GM10266 (cell line): Measurements from ENCODE around the gene PTCD1.
"Not testable (repeated sequence)": the region's sequence is repeated elsewhere in the genome, so short reads cannot be mapped to it uniquely, and the experiment has no call there.

ENCODE experiments used
- DNase-seq: peaks from one replicate; pipeline ENCODE4 v3.0.0; 2012; ENCODE audit errors: extremely low spot score
- TF ChIP-seq, protein P1 (sequence below): IDR thresholded peaks from 2 replicates; pipeline ENCODE4 v1.5.1; 2012; ENCODE audit warnings: mild to moderate bottlenecking, low read depth; ENCODE audit not compliant: control insufficient read depth, insufficient read depth; ENCODE audit errors: missing control alignments

The PTCD1 gene

DNA sequence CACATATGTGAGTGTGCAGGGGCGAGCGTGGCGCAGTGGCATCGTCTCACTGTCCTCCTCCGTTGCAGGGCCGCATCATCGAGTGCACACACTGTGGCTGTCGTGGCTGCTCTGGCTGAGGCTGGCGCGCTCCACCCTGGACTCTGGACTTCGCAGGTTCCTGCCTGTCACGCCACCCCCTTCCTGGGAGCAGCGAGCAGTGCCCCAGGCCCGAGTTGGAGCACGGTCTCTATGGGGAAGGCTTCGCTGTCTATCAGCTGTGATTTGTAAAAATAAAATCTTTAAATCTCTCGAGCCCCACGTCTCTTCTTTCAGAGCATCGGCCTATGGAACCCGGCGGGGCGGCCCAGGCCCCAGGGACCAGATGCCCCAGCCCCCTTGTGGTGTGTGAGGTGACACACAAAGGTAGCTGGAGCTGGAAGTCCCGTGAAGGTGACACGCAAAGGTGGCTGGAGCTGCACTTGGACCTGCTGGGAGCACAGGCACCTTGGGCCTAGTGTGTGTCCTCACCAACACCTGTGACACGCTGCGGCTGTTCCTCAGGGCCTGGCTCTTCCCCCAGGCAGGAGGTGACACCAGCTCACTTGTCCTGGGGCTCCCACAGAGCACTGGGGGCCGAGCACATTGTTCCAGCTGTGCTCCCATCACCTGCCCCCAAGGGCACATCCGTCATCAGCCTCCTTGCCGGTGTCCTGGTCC lies 19.1 kb downstream of the PTCD1 start:
- TF ChIP-seq, protein P1, sequence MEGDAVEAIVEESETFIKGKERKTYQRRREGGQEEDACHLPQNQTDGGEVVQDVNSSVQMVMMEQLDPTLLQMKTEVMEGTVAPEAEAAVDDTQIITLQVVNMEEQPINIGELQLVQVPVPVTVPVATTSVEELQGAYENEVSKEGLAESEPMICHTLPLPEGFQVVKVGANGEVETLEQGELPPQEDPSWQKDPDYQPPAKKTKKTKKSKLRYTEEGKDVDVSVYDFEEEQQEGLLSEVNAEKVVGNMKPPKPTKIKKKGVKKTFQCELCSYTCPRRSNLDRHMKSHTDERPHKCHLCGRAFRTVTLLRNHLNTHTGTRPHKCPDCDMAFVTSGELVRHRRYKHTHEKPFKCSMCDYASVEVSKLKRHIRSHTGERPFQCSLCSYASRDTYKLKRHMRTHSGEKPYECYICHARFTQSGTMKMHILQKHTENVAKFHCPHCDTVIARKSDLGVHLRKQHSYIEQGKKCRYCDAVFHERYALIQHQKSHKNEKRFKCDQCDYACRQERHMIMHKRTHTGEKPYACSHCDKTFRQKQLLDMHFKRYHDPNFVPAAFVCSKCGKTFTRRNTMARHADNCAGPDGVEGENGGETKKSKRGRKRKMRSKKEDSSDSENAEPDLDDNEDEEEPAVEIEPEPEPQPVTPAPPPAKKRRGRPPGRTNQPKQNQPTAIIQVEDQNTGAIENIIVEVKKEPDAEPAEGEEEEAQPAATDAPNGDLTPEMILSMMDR, result no peak

DNA sequence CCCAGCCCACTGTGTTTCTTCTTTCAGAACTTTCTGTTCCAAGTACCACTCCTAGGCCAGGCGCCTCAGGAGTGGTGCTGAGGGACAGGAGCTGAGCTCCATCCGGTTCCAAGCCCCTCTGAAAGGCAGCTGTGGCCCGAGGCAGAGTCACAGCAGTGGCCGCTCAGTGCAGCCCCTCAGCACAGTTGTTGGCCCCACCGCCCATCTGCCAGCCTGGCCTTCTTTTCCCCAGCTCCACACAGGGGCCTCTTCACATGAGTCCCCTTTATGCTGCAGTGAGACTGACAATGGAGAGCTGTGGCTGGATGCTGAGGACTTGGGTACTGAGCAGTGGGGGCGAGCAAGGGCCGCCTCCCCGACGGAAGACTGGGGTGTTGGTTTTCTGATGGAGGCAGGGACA lies 20.3 kb downstream of the PTCD1 start:
- TF ChIP-seq, protein P1, result no peak
- DNase-seq, result no peak

More for the DNA sequence above, 19.1 kb downstream of the PTCD1 start:
- no peak for DNase-seq

DNA sequence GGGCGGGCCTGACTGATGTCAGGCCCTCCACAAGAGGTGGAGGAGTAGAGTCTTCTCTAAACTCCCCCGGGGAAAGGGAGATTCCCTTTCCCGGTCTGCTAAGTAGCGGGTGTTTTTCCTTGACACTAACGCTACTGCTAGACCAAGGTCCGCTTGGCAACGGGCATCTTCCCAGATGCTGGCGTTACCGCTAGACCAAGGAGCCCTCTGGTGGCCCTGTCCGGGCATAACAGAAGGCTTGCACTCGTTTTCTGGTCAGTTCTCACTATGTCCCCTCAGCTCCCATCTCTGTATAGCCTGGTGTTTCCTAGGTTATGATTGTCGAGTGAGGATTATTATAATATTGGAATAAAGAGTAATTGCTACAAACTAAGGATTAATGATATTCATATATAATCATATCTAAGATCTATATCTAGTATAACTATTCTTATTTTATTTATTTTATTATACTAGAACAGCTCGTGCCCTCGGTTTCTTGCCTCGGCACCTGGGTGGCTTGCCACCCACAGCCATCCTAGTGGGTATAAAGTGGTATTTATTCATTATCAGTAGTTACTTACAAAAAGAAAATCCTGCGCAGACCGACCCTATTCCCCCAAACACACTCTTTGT lies 23.0 kb downstream of the PTCD1 start:
- TF ChIP-seq, protein P1, result peak; percentile 43
- DNase-seq, result not testable (repeated sequence)

DNA sequence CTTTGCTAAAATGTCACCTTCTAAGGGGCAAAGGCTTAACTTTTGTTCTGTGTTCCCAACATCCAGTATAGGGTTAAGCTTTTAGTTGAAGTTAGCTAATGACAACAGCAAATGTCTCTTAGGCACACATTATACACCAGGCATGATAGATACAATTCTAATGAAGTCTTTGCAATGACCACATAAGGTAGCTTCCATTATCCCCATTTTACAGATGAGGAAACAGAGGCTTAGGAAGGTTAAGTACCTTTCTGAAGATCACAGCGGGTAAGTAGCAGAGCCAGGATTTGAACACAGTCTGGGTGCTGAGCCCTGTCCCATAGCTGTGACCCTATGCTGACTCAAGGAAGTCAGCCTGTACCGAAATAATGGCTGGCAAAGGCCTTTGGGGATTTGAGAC lies 28.0 kb downstream of the PTCD1 start:
- TF ChIP-seq, protein P1, result no peak
- no peak for DNase-seq

DNA sequence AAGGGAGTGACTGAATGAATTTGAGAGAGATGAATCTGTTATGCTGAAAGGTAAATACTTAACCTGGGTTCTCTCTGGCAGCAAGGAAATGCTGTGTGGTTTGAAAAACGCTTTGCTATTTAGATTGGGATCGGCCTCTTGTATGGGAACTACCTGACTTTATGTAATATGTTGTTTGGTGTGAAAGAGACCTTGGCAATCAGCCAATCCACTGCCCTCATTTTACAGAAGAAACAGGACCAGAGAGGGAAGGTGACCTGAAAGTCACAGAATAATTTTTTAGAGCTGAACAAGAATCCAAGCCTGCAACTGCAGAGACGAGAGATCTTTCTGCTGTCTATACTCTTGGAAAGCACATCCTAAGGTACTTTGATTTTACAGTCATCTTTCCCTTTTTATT lies 28.8 kb downstream of the PTCD1 start:
- DNase-seq, result no peak
- TF ChIP-seq, protein P1, result no peak

DNA sequence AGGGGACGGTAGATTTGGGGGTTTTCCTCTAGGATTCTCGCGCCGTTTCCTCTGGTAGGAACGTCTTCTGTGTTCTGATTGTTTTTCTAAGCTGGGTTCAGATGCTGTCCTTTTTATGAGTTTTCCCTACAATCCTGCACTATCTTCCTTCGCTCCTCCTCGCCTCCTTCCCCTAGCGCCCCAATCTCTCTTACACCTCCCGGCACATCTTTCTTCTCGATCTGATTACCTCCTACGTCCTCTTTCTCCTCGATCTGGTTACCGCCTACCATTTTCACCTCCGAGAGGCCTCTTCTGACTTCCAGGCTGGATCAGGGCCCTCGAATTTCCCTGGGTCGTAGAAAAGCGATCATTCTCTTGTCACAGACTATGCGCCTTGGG lies 29.4 kb downstream of the PTCD1 start:
- DNase-seq, result no peak
- TF ChIP-seq, protein P1, result no peak
